H9 (cell line): Measurements from ENCODE around the gene PADI4. TPM values are rescaled to one million over a fixed set of nuclear protein-coding genes. Genes with fewer than 3 reads are reported as not detected.

Source experiments
- DNase-seq: peaks from one replicate; pipeline ENCODE4 v3.0.0-alpha.2; 2017
- H2AFZ ChIP-seq: one replicate; pipeline ENCODE4 v1.6.1; 2013; ENCODE audit warnings: mild to moderate bottlenecking, low read length, control low read depth, moderate library complexity
- H2AK5ac ChIP-seq: 2 replicates; pipeline ENCODE4 v1.6.1; 2013; ENCODE audit warnings: low read length, control low read depth, mixed read lengths; ENCODE audit not compliant: insufficient read length
- H2BK120ac ChIP-seq: one replicate; pipeline ENCODE4 v1.6.1; 2013; ENCODE audit warnings: low read depth, mild to moderate bottlenecking, low read length, control low read depth, inconsistent platforms; ENCODE audit not compliant: poor library complexity, severe bottlenecking
- H2BK12ac ChIP-seq: 2 replicates; pipeline ENCODE4 v1.6.1; 2013; ENCODE audit warnings: low read length, control low read depth, mixed read lengths, low read depth; ENCODE audit not compliant: insufficient read length
- H2BK15ac ChIP-seq: 2 replicates; pipeline ENCODE4 v1.6.1; 2013; ENCODE audit warnings: low read depth, low read length, control low read depth
- H2BK20ac ChIP-seq: one replicate; pipeline ENCODE4 v1.6.1; 2013; ENCODE audit warnings: low read depth, mild to moderate bottlenecking, low read length, control low read depth, inconsistent platforms; ENCODE audit not compliant: poor library complexity, severe bottlenecking
- H2BK5ac ChIP-seq: 2 replicates; pipeline ENCODE4 v1.6.1; 2013; ENCODE audit warnings: low read length, control low read depth, mixed read lengths; ENCODE audit not compliant: insufficient read length
- H3K14ac ChIP-seq: 2 replicates; pipeline ENCODE4 v1.6.1; 2013; ENCODE audit warnings: low read length, control low read depth; ENCODE audit not compliant: insufficient read depth
- H3K18ac ChIP-seq: 2 replicates; pipeline ENCODE4 v1.6.1; 2013; ENCODE audit warnings: low read depth, mild to moderate bottlenecking, mixed read lengths, low read length, control low read depth; ENCODE audit not compliant: insufficient read length
- H3K23ac ChIP-seq: 2 replicates; pipeline ENCODE4 v1.6.1; 2013; ENCODE audit warnings: low read length, control low read depth, mixed read lengths, low read depth; ENCODE audit not compliant: insufficient read length
- H3K23me2 ChIP-seq: 2 replicates; pipeline ENCODE4 v1.6.1; 2013; ENCODE audit warnings: low read depth, mild to moderate bottlenecking, mixed read lengths, low read length, control low read depth; ENCODE audit not compliant: insufficient read length, poor library complexity, severe bottlenecking
- H3K27ac ChIP-seq: 2 replicates; pipeline ENCODE4 v1.5.1; 2013; ENCODE audit warnings: low read length, control low read depth, mixed read lengths, low read depth; ENCODE audit not compliant: insufficient read length
- H3K27me3 ChIP-seq: 2 replicates; pipeline ENCODE4 v1.6.1; 2013; ENCODE audit warnings: low read length, control low read depth, inconsistent platforms; ENCODE audit not compliant: insufficient read depth
- H3K4ac ChIP-seq: 2 replicates; pipeline ENCODE4 v1.6.1; 2013; ENCODE audit warnings: low read depth, mild to moderate bottlenecking, control low read depth, inconsistent platforms, low read length, moderate library complexity
- H3K4me1 ChIP-seq: 2 replicates; pipeline ENCODE4 v1.6.1; 2013; ENCODE audit warnings: low read length, control low read depth, inconsistent platforms; ENCODE audit not compliant: insufficient read depth
- H3K4me2 ChIP-seq: 2 replicates; pipeline ENCODE4 v1.6.1; 2013; ENCODE audit warnings: low read length, control low read depth, mixed read lengths; ENCODE audit not compliant: insufficient read length, insufficient read depth
- H3K56ac ChIP-seq: 2 replicates; pipeline ENCODE4 v1.6.1; 2013; ENCODE audit warnings: low read depth, mild to moderate bottlenecking, mixed read lengths, low read length, control low read depth; ENCODE audit not compliant: insufficient read length
- H3K79me1 ChIP-seq: 2 replicates; pipeline ENCODE4 v1.6.1; 2013; ENCODE audit warnings: low read depth, mild to moderate bottlenecking, moderate library complexity, low read length, control low read depth, inconsistent platforms; ENCODE audit not compliant: insufficient read depth, poor library complexity, severe bottlenecking
- H3K79me2 ChIP-seq: 2 replicates; pipeline ENCODE4 v1.6.1; 2013; ENCODE audit warnings: low read length, control low read depth, inconsistent platforms; ENCODE audit not compliant: insufficient read depth
- H3K9ac ChIP-seq: 2 replicates; pipeline ENCODE4 v1.6.1; 2013; ENCODE audit warnings: low read length, control low read depth, mixed read lengths; ENCODE audit not compliant: insufficient read length; ENCODE audit errors: extremely low read depth
- H3K9me3 ChIP-seq: one replicate; pipeline ENCODE4 v1.6.1; 2013; ENCODE audit warnings: low read depth, low read length, inconsistent platforms; ENCODE audit not compliant: control insufficient read depth
- H3T11ph ChIP-seq: one replicate; pipeline ENCODE4 v1.6.1; 2013; ENCODE audit warnings: mild to moderate bottlenecking, low read length, control low read depth, inconsistent platforms
- H4K20me1 ChIP-seq: one replicate; pipeline ENCODE4 v1.6.1; 2013; ENCODE audit not compliant: control insufficient read depth, insufficient read length, insufficient read depth
- H4K5ac ChIP-seq: 2 replicates; pipeline ENCODE4 v1.6.1; 2013; ENCODE audit warnings: low read depth, mild to moderate bottlenecking, mixed read lengths, low read length, control low read depth; ENCODE audit not compliant: insufficient read length
- H4K8ac ChIP-seq: replicated peaks from 2 replicates; pipeline ENCODE4 v1.6.1; 2013; ENCODE audit warnings: low read length, control low read depth, mixed read lengths, low read depth; ENCODE audit not compliant: insufficient read length
- H4K91ac ChIP-seq: 2 replicates; pipeline ENCODE4 v1.6.1; 2013; ENCODE audit warnings: low read depth, mild to moderate bottlenecking, moderate library complexity, mixed read lengths, low read length, control low read depth; ENCODE audit not compliant: insufficient read length
- H3K27ac Mint-ChIP-seq, 3 experiments: 2 replicates in 2 of 3; 3 replicates in 1 of 3; pipeline ENCODE4 v1.8.0; 2020 to 2021; ENCODE audit warnings: mixed read lengths in 3 of 3, mild to moderate bottlenecking in 1 of 3, moderate library complexity in 1 of 3
- H3K27me3 Mint-ChIP-seq: 2 replicates; pipeline ENCODE4 v1.8.0; 2021; ENCODE audit warnings: low read depth, mild to moderate bottlenecking, moderate library complexity, mixed read lengths
- H3K36me3 Mint-ChIP-seq, 3 experiments: 2 replicates in 2 of 3; 3 replicates in 1 of 3; pipeline ENCODE4 v1.8.0; 2020 to 2021; ENCODE audit warnings: low read depth in 3 of 3, mixed read lengths in 3 of 3; ENCODE audit not compliant: insufficient read depth in 1 of 3
- H3K4me1 Mint-ChIP-seq, 2 experiments: 2 replicates each; pipeline ENCODE4 v1.8.0; 2020; ENCODE audit warnings: mixed read lengths in 2 of 2
- H3K4me3 Mint-ChIP-seq, 2 experiments: 2 replicates in 1 of 2; 3 replicates in 1 of 2; pipeline ENCODE4 v1.8.0; 2020 to 2021; ENCODE audit warnings: mild to moderate bottlenecking in 2 of 2, mixed read lengths in 2 of 2, moderate library complexity in 1 of 2
- H3K9me3 Mint-ChIP-seq, 2 experiments: 2 replicates in 1 of 2; 3 replicates in 1 of 2; pipeline ENCODE4 v1.8.0; 2020; ENCODE audit warnings: mild to moderate bottlenecking in 2 of 2, mixed read lengths in 2 of 2, moderate library complexity in 1 of 2
- WGBS: extraction: QIAGEN DNeasy Blood & Tissue Kit; methylation state at CpG from one replicate; pipeline ENCODE4 v1.1.7; 2013; ENCODE audit warnings: missing lambda C conversion rate, low lambda C conversion rate, mixed read lengths; ENCODE audit not compliant: insufficient read length; ENCODE audit errors: extremely low coverage; 5-methylcytosine and 5-hydroxymethylcytosine counted together
- total RNA-seq: library from RNA; stranded (reverse); gene quantifications from 2 replicates; pipeline ENCODE4 v1.2.1, GENCODE V29; 2021
- TF ChIP-seq, protein P1 (sequence below): fragments of 200-600 bp; sonication (generic); conservative IDR thresholded peaks from 3 replicates; pipeline ENCODE4 v1.8.0; 2021; ENCODE audit warnings: antibody characterized with exemption, mild to moderate bottlenecking

Gene PADI4
- total RNA-seq, 1 experiment from 2014 or later: 0.13 TPM

- DNase-seq: no peak
- Histone ChIP-seq H3K14ac (no peak overlapping the region), H2AFZ (no peak overlapping the region), H3K79me2 (no peaks in the 10 kb centered on the region), H3K9me3 (no peaks in the 10 kb centered on the region), H4K8ac (no peak overlapping the region), H4K91ac (no peak overlapping the region), H2BK12ac (no peak overlapping the region), H2BK120ac (no peak overlapping the region), H3K27me3 (no peaks in the 10 kb centered on the region), H3K27ac (no peak overlapping the region), H3T11ph (no peak overlapping the region), H2BK5ac (no peak overlapping the region), H3K23me2 (no peaks in the 10 kb centered on the region), H2AK5ac (no peak overlapping the region), H4K5ac (no peak overlapping the region), H3K9ac (no peak overlapping the region), H2BK20ac (no peak overlapping the region), H3K79me1 (no peaks in the 10 kb centered on the region), H4K20me1 (no peaks in the 10 kb centered on the region), H3K4me1 (peaks cover 3% of the 10 kb centered on the region; the same call in 1 of the 2 replicates), H3K4me2 (no peak overlapping the region), H2BK15ac (no peak overlapping the region), H3K18ac (no peak overlapping the region), H3K23ac (no peak overlapping the region), H3K4ac (no peak overlapping the region), H3K56ac (no peak overlapping the region)
- TF ChIP-seq, protein P1, sequence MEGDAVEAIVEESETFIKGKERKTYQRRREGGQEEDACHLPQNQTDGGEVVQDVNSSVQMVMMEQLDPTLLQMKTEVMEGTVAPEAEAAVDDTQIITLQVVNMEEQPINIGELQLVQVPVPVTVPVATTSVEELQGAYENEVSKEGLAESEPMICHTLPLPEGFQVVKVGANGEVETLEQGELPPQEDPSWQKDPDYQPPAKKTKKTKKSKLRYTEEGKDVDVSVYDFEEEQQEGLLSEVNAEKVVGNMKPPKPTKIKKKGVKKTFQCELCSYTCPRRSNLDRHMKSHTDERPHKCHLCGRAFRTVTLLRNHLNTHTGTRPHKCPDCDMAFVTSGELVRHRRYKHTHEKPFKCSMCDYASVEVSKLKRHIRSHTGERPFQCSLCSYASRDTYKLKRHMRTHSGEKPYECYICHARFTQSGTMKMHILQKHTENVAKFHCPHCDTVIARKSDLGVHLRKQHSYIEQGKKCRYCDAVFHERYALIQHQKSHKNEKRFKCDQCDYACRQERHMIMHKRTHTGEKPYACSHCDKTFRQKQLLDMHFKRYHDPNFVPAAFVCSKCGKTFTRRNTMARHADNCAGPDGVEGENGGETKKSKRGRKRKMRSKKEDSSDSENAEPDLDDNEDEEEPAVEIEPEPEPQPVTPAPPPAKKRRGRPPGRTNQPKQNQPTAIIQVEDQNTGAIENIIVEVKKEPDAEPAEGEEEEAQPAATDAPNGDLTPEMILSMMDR: no peak
- Mint-ChIP-seq H3K27me3 (no peaks in the 10 kb centered on the region; the same call in 1 of the 2 replicates), H3K9me3 (peaks cover 2 to 3% of the 10 kb centered on the region in 2 experiments; a peak in 2 of 5 replicates), H3K36me3 (no peaks in the 10 kb centered on the region), H3K4me1 (peaks cover 32 to 38% of the 10 kb centered on the region in 2 experiments), H3K27ac (no peak overlapping the region), H3K4me3 (no peak overlapping the region)
- no CpG with 5 or more reads among the region's 9 CpGs for WGBS
These were observed 8.7 kb downstream of the PADI4 start for GRCh38 chr1:17316704-17317103.
